ENCODE data around the gene ACAP2.

ACAP2 gene

DNA sequence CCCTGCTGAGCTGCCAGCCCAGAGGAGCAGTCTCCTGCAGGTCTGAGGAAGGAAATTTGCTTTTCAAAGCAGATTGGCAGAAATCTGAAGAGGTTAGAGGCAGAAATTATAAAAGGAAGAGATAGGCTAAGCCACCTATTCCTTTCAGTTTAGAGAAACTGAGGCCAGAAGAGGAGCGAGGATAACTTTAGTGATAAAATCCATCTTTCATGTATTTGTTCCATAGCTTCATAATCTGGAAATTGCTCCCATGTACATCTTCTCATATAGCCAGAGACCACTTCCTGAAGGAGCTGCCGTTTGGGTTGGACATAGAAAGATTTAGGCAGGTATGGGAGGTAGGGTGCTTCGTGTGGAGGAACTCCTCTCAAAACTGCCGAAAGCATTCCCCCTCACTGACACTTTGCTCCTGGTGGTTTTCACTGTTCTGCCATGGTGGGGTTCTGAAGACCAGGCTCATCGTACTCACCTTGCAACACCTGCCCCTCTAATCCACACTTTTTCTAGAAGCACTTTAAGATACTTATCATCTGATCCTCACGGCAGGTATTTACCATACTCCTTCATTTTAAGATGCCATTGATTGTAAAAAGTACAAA is 670 bp upstream of the ACAP2 start:
- H4K8ac ChIP-seq (ENCODE audit: low read depth, low read length) = peak overlapping the region; percentile 93
- H4K12ac ChIP-seq (ENCODE audit: low read depth, low read length) = peak overlapping the region; percentile 80
- WGBS (ENCODE audit: extremely low coverage, insufficient coverage, insufficient read length) = no CpG with 5 or more reads among the region's 6 CpGs
- no peaks in the 10 kb centered on the region for H3K36me3 ChIP-seq (ENCODE audit: control insufficient read depth in 1 of 2, insufficient read depth in 2 of 2, low read length in 2 of 2)
- H3K4me2 ChIP-seq (ENCODE audit: low read length) = peak overlapping the region; percentile 42
- H3K23ac ChIP-seq (ENCODE audit: low read length) = no peak overlapping the region
- H3K9me3 ChIP-seq (ENCODE audit: insufficient read depth, low read depth, low read length) = no peaks in the 10 kb centered on the region
- H3K4ac ChIP-seq (ENCODE audit: low read depth, low read length) = no peak overlapping the region
- peak overlapping the region; percentile 71 for H2AFZ ChIP-seq (ENCODE audit: insufficient read depth, low read length, poor library complexity)
- no peak overlapping the region for H3K4me3 ChIP-seq (ENCODE audit: low read depth, low read length)
- peak overlapping the region; percentile 73 for H3K14ac ChIP-seq (ENCODE audit: low read length)
- no peak for DNase-seq
- H2BK120ac ChIP-seq (ENCODE audit: insufficient read depth, low read length, poor library complexity) = no peak overlapping the region
- peak overlapping the region; percentile 58 for H4K91ac ChIP-seq (ENCODE audit: low read depth, low read length)
- H2AK5ac ChIP-seq (ENCODE audit: low read length) = peak overlapping the region; percentile 65
- H3K27me3 ChIP-seq (ENCODE audit: insufficient read depth, low read length) = no peaks in the 10 kb centered on the region
- no peak overlapping the region for H2BK5ac ChIP-seq (ENCODE audit: low read depth, low read length, poor library complexity)
- H3K27ac ChIP-seq (ENCODE audit: low read depth, low read length) = no peak overlapping the region
- H3K79me2 ChIP-seq (ENCODE audit: control insufficient read depth, insufficient read depth, low read length, poor library complexity) = peaks cover 11% of the 10 kb centered on the region
- no peak overlapping the region for H3K18ac ChIP-seq (ENCODE audit: low read length)
- no peak overlapping the region for H3K9ac ChIP-seq (ENCODE audit: low read length)
- H3K4me1 ChIP-seq (ENCODE audit: control insufficient read depth in 1 of 2, insufficient read depth in 2 of 2, low read length in 2 of 2) = peaks cover 3% of the 10 kb centered on the region in 2 experiments
- peak overlapping the region; percentile 11 for H2BK12ac ChIP-seq (ENCODE audit: low read length)
- H3K79me1 ChIP-seq (ENCODE audit: low read length) = peaks cover 7% of the 10 kb centered on the region

GRCh38 chr3:195441992-195442572 is 738 bp downstream of the ACAP2 start:
- no peaks in the 10 kb centered on the region for H3K36me3 ChIP-seq (ENCODE audit: control insufficient read depth in 1 of 2, insufficient read depth in 2 of 2, low read length in 2 of 2)
- H2AK5ac ChIP-seq (ENCODE audit: low read length) = peak overlapping the region; percentile 64
- H2BK5ac ChIP-seq (ENCODE audit: low read depth, low read length, poor library complexity) = peak overlapping the region; percentile 88
- peak overlapping the region; percentile 98 for H3K4me3 ChIP-seq (ENCODE audit: low read depth, low read length)
- peak overlapping the region; percentile 64 for H2AFZ ChIP-seq (ENCODE audit: insufficient read depth, low read length, poor library complexity)
- H3K4ac ChIP-seq (ENCODE audit: low read depth, low read length) = peak overlapping the region; percentile 66
- H3K4me1 ChIP-seq (ENCODE audit: control insufficient read depth in 1 of 2, insufficient read depth in 2 of 2, low read length in 2 of 2) = peaks cover 3% of the 10 kb centered on the region in 2 experiments
- H3K18ac ChIP-seq (ENCODE audit: low read length) = peak overlapping the region; percentile 96
- H3K27ac ChIP-seq (ENCODE audit: low read depth, low read length) = peak overlapping the region; percentile 86
- no CpG with 5 or more reads among the region's 43 CpGs for WGBS (ENCODE audit: extremely low coverage, insufficient coverage, insufficient read length)
- no peaks in the 10 kb centered on the region for H3K27me3 ChIP-seq (ENCODE audit: insufficient read depth, low read length)
- peak overlapping the region; percentile 80 for H2BK120ac ChIP-seq (ENCODE audit: insufficient read depth, low read length, poor library complexity)
- no peak for DNase-seq
- peak overlapping the region; percentile 75 for H3K9ac ChIP-seq (ENCODE audit: low read length)
- peak overlapping the region; percentile 72 for H4K12ac ChIP-seq (ENCODE audit: low read depth, low read length)
- H3K4me2 ChIP-seq (ENCODE audit: low read length) = peak overlapping the region; percentile 66
- no peaks in the 10 kb centered on the region for H3K9me3 ChIP-seq (ENCODE audit: insufficient read depth, low read depth, low read length)
- peak overlapping the region; percentile 93 for H4K8ac ChIP-seq (ENCODE audit: low read depth, low read length)
- H2BK12ac ChIP-seq (ENCODE audit: low read length) = no peak overlapping the region
- H3K79me2 ChIP-seq (ENCODE audit: control insufficient read depth, insufficient read depth, low read length, poor library complexity) = peaks cover 12% of the 10 kb centered on the region
- peak overlapping the region; percentile 87 for H3K14ac ChIP-seq (ENCODE audit: low read length)
- no peak overlapping the region for H3K23ac ChIP-seq (ENCODE audit: low read length)
- H3K79me1 ChIP-seq (ENCODE audit: low read length) = peaks cover 7% of the 10 kb centered on the region
- peak overlapping the region; percentile 89 for H4K91ac ChIP-seq (ENCODE audit: low read depth, low read length)

- no CpG with 5 or more reads among the region's 13 CpGs for WGBS (ENCODE audit: extremely low coverage, insufficient coverage, insufficient read length)
- Histone ChIP-seq H3K79me1 (ENCODE audit: low read length) (peaks cover 7% of the 10 kb centered on the region), H3K4me3 (ENCODE audit: low read depth, low read length) (peak overlapping the region; percentile 98), H3K27me3 (ENCODE audit: insufficient read depth, low read length) (no peaks in the 10 kb centered on the region), H2BK5ac (ENCODE audit: low read depth, low read length, poor library complexity) (no peak overlapping the region), H3K23ac (ENCODE audit: low read length) (no peak overlapping the region), H3K4me2 (ENCODE audit: low read length) (peak overlapping the region; percentile 66), H4K12ac (ENCODE audit: low read depth, low read length) (no peak overlapping the region), H3K27ac (ENCODE audit: low read depth, low read length) (no peak overlapping the region), H2AK5ac (ENCODE audit: low read length) (no peak overlapping the region), H3K18ac (ENCODE audit: low read length) (no peak overlapping the region), H3K9me3 (ENCODE audit: insufficient read depth, low read depth, low read length) (no peaks in the 10 kb centered on the region), H2BK120ac (ENCODE audit: insufficient read depth, low read length, poor library complexity) (no peak overlapping the region), H4K8ac (ENCODE audit: low read depth, low read length) (no peak overlapping the region), H2BK12ac (ENCODE audit: low read length) (no peak overlapping the region), H2AFZ (ENCODE audit: insufficient read depth, low read length, poor library complexity) (peak overlapping the region; percentile 63), H3K4ac (ENCODE audit: low read depth, low read length) (peak overlapping the region; percentile 66), H3K4me1 (ENCODE audit: control insufficient read depth in 1 of 2, insufficient read depth in 2 of 2, low read length in 2 of 2) (peaks cover 3% of the 10 kb centered on the region in 2 experiments), H3K9ac (ENCODE audit: low read length) (no peak overlapping the region), H3K36me3 (ENCODE audit: control insufficient read depth in 1 of 2, insufficient read depth in 2 of 2, low read length in 2 of 2) (no peaks in the 10 kb centered on the region), H4K91ac (ENCODE audit: low read depth, low read length) (no peak overlapping the region), H3K79me2 (ENCODE audit: control insufficient read depth, insufficient read depth, low read length, poor library complexity) (peaks cover 12% of the 10 kb centered on the region), H3K14ac (ENCODE audit: low read length) (no peak overlapping the region)
- DNase-seq = peak; percentile 40 to 71
These were observed 1.3 kb downstream of the ACAP2 start for GRCh38 chr3:195441476-195441991.

- H4K8ac ChIP-seq (ENCODE audit: low read depth, low read length) = no peak overlapping the region
- no peak overlapping the region for H3K4me3 ChIP-seq (ENCODE audit: low read depth, low read length)
- no peak overlapping the region for H3K27ac ChIP-seq (ENCODE audit: low read depth, low read length)
- H4K12ac ChIP-seq (ENCODE audit: low read depth, low read length) = no peak overlapping the region
- no peaks in the 10 kb centered on the region for H3K36me3 ChIP-seq (ENCODE audit: control insufficient read depth in 1 of 2, insufficient read depth in 2 of 2, low read length in 2 of 2)
- H2BK120ac ChIP-seq (ENCODE audit: insufficient read depth, low read length, poor library complexity) = no peak overlapping the region
- no peak overlapping the region for H2BK5ac ChIP-seq (ENCODE audit: low read depth, low read length, poor library complexity)
- H3K4me1 ChIP-seq (ENCODE audit: control insufficient read depth in 1 of 2, insufficient read depth in 2 of 2, low read length in 2 of 2) = peaks cover 3% of the 10 kb centered on the region in 2 experiments
- H3K14ac ChIP-seq (ENCODE audit: low read length) = no peak overlapping the region
- no peak overlapping the region for H3K4me2 ChIP-seq (ENCODE audit: low read length)
- no peaks in the 10 kb centered on the region for H3K9me3 ChIP-seq (ENCODE audit: insufficient read depth, low read depth, low read length)
- H4K91ac ChIP-seq (ENCODE audit: low read depth, low read length) = no peak overlapping the region
- no peaks in the 10 kb centered on the region for H3K27me3 ChIP-seq (ENCODE audit: insufficient read depth, low read length)
- no peak overlapping the region for H2BK12ac ChIP-seq (ENCODE audit: low read length)
- peaks cover 7% of the 10 kb centered on the region for H3K79me1 ChIP-seq (ENCODE audit: low read length)
- H3K79me2 ChIP-seq (ENCODE audit: control insufficient read depth, insufficient read depth, low read length, poor library complexity) = peaks cover 14% of the 10 kb centered on the region
- H3K4ac ChIP-seq (ENCODE audit: low read depth, low read length) = peak overlapping the region; percentile 82
- no peak for DNase-seq
- H3K18ac ChIP-seq (ENCODE audit: low read length) = no peak overlapping the region
- H3K9ac ChIP-seq (ENCODE audit: low read length) = no peak overlapping the region
- WGBS (ENCODE audit: extremely low coverage, insufficient coverage, insufficient read length) = no CpG with 5 or more reads among the region's 2 CpGs
- no peak overlapping the region for H3K23ac ChIP-seq (ENCODE audit: low read length)
- H2AK5ac ChIP-seq (ENCODE audit: low read length) = no peak overlapping the region
- no peak overlapping the region for H2AFZ ChIP-seq (ENCODE audit: insufficient read depth, low read length, poor library complexity)
These were observed 1.8 kb downstream of the ACAP2 start for GRCh38 chr3:195441051-195441450.
